HCT116 (cell line): ENCODE data around the gene FBXL19. TPM values are rescaled to one million over a fixed set of nuclear protein-coding genes. Genes with fewer than 3 reads are reported as not detected.

Experiments used
- ATAC-seq: fragments of 200-7000 bp; cut with Tn5 transposase; 2 replicates; pipeline ENCODE4 v1.9.1; 2020; ENCODE audit warnings: mild to moderate bottlenecking, moderate library complexity
- BruUV-seq: library from RNA; stranded (reverse); fragments of 400-500 nt; replicated peaks from 2 replicates; lab custom pipeline; 2021; lab: Mats Ljungman, UMichigan
- CTCF ChIA-PET: fragments of 300-600 bp; sonication (Branson Sonifier 250); formaldehyde crosslinking; loops from one replicate; lab custom pipeline; 2021; ENCODE audit warnings: antibody characterized with exemption; lab: Charles Lee
- POLR2A ChIA-PET: fragments of 300-600, 350-600 bp; sonication (Branson Sonifier 250); formaldehyde crosslinking; loops from one replicate; lab custom pipeline; 2021; ENCODE audit warnings: antibody characterized with exemption; lab: Charles Lee
- RAD21 ChIA-PET, 2 experiments: fragments of 300-600 bp; sonication (Branson Sonifier 250); formaldehyde crosslinking; loops; one replicate each; lab custom pipeline; 2023; ENCODE audit warnings: low total read pairs in 2 of 2; ENCODE audit not compliant: uncharacterized antibody in 2 of 2, unreplicated experiment in 2 of 2, low non-redundant PET in 1 of 2; lab: Charles Lee
- DNase-seq: peaks from one replicate; pipeline ENCODE4 v3.0.0-alpha.2; 2010; ENCODE audit warnings: low read depth, low spot score
- H2AFZ ChIP-seq: fragments of 200-600 bp; shearing (Covaris generic), sonication (generic); 2 replicates; pipeline ENCODE4 v1.6.1; 2017; ENCODE audit warnings: low read depth, mixed run types, mixed read lengths, antibody characterized with exemption, low read length; ENCODE audit not compliant: poor library complexity, severe bottlenecking
- H3K27ac ChIP-seq: 2 replicates; pipeline ENCODE4 v1.5.1; 2012; ENCODE audit warnings: low read depth, low read length
- H3K27me3 ChIP-seq: fragments of 200-600 bp; sonication (generic); 2 replicates; pipeline ENCODE4 v1.6.1; 2016; ENCODE audit warnings: mixed run types, low read length, mixed read lengths; ENCODE audit not compliant: insufficient read depth
- H3K36me3 ChIP-seq, 2 experiments: fragments of 200-500 bp in 1 of 2; fragments of 200-600 bp in 1 of 2; sonication (Bioruptor generic) in 1 of 2; sonication (generic) in 1 of 2; 2 replicates each; pipeline versions ENCODE4 v1.5.1 to v1.6.1; 2014 to 2016; ENCODE audit warnings: low read length in 2 of 2, inconsistent platforms in 1 of 2, mixed read lengths in 1 of 2, mixed run types in 1 of 2; ENCODE audit not compliant: insufficient read depth in 2 of 2, control insufficient read depth in 1 of 2
- H3K4me1 ChIP-seq, 2 experiments: fragments of 200-600 bp in 1 of 2; sonication (generic) in 1 of 2; 2 replicates each; pipeline versions ENCODE4 v1.5.1 to v1.6.1; 2012 to 2017; ENCODE audit warnings: low read length in 2 of 2, inconsistent platforms in 1 of 2, mild to moderate bottlenecking in 1 of 2, mixed read lengths in 1 of 2, mixed run types in 1 of 2, moderate library complexity in 1 of 2; ENCODE audit not compliant: insufficient read depth in 2 of 2, control insufficient read depth in 1 of 2
- H3K4me2 ChIP-seq: fragments of 200-600 bp; sonication (generic); 2 replicates; pipeline ENCODE4 v1.6.1; 2017; ENCODE audit warnings: mixed run types, low read length, mixed read lengths
- H3K4me3 ChIP-seq, 2 experiments: fragments of 200-600 bp in 1 of 2; sonication (generic) in 1 of 2; replicated peaks in 1 of 2; 2 replicates each; pipeline ENCODE4 v1.5.1; 2011 to 2016; ENCODE audit warnings: low read length in 2 of 2, control low read depth in 1 of 2, low read depth in 1 of 2, mild to moderate bottlenecking in 1 of 2, mixed read lengths in 1 of 2, mixed run types in 1 of 2
- H3K79me2 ChIP-seq: fragments of 200-600 bp; sonication (generic); 2 replicates; pipeline ENCODE4 v1.6.1; 2017; ENCODE audit warnings: mild to moderate bottlenecking, mixed run types, low read length, moderate library complexity, mixed read lengths; ENCODE audit not compliant: insufficient read depth
- H3K9ac ChIP-seq: fragments of 200-600 bp; sonication (generic); 2 replicates; pipeline ENCODE4 v1.6.1; 2016; ENCODE audit warnings: low read length, mixed read lengths
- H3K9me2 ChIP-seq: fragments of 200-600 bp; sonication (generic), shearing (Covaris generic); 2 replicates; pipeline ENCODE4 v1.6.1; 2017; ENCODE audit warnings: mixed run types, mild to moderate bottlenecking, moderate library complexity; ENCODE audit not compliant: insufficient read depth
- H3K9me3 ChIP-seq, 2 experiments: fragments of 200-500 bp in 1 of 2; fragments of 200-600 bp in 1 of 2; sonication (Bioruptor generic) in 1 of 2; sonication (generic) in 1 of 2; 2 replicates each; pipeline ENCODE4 v1.6.1; 2014 to 2017; ENCODE audit warnings: low read length in 2 of 2, mixed read lengths in 2 of 2, inconsistent platforms in 1 of 2, low read depth in 1 of 2, mild to moderate bottlenecking in 1 of 2, mixed run types in 1 of 2, moderate library complexity in 1 of 2; ENCODE audit not compliant: control insufficient read depth in 1 of 2, insufficient read depth in 1 of 2
- H4K20me1 ChIP-seq: fragments of 200-600 bp; sonication (generic), shearing (Covaris generic); 2 replicates; pipeline ENCODE4 v1.6.1; 2017; ENCODE audit warnings: mixed run types, mild to moderate bottlenecking, moderate library complexity; ENCODE audit not compliant: insufficient read depth
- CBX3 ChIP-seq: IDR thresholded peaks from 2 replicates; pipeline ENCODE4 v1.6.1; 2012; ENCODE audit warnings: low read depth
- EGR1 ChIP-seq: IDR thresholded peaks from 2 replicates; pipeline ENCODE4 v1.6.1; 2012; ENCODE audit warnings: low read depth
- ELF1 ChIP-seq: IDR thresholded peaks from 2 replicates; pipeline ENCODE4 v1.6.1; 2012; ENCODE audit warnings: low read depth, borderline replicate concordance
- EZH2 ChIP-seq: fragments of 200-600 bp; sonication (generic); IDR thresholded peaks from 2 replicates; pipeline ENCODE4 v1.6.1; 2017; ENCODE audit warnings: antibody characterized with exemption, mixed run types
- FOSL1 ChIP-seq: IDR thresholded peaks from 2 replicates; pipeline ENCODE4 v1.6.1; 2012; ENCODE audit warnings: low read depth
- POLR2AphosphoS5 ChIP-seq: IDR thresholded peaks from 2 replicates; pipeline ENCODE4 v1.6.1; 2011; ENCODE audit warnings: mild to moderate bottlenecking, low read depth, low read length, moderate library complexity
- RAD21 ChIP-seq: IDR thresholded peaks from 2 replicates; pipeline ENCODE4 v1.6.1; 2012; ENCODE audit warnings: low read depth, mild to moderate bottlenecking
- SIN3A ChIP-seq: IDR thresholded peaks from 2 replicates; pipeline ENCODE4 v1.6.1; 2012; ENCODE audit warnings: low read depth
- SP1 ChIP-seq: IDR thresholded peaks from 2 replicates; pipeline ENCODE4 v1.6.1; 2012; ENCODE audit warnings: low read depth
- YY1 ChIP-seq: IDR thresholded peaks from 2 replicates; pipeline ENCODE4 v1.6.1; 2011; ENCODE audit warnings: low read length, low read depth, moderate library complexity, mild to moderate bottlenecking; ENCODE audit not compliant: insufficient replicate concordance; ENCODE audit errors: extremely low read depth
- intact Hi-C: fragments of 100-400 bp; cut with micrococcal nuclease; formaldehyde crosslinking; loops from 2 replicates; pipeline ENCODE4 v1.10.0; 2022
- total RNA-seq: library from RNA; stranded (reverse); gene quantifications from one replicate; pipeline ENCODE4 v1.2.1, GENCODE V29; 2021; ENCODE audit not compliant: unreplicated experiment
- TF ChIP-seq, protein P1 (sequence below): IDR thresholded peaks from 2 replicates; pipeline ENCODE4 v1.6.1; 2011; ENCODE audit warnings: mild to moderate bottlenecking, low read length, moderate library complexity; ENCODE audit not compliant: insufficient replicate concordance; ENCODE audit errors: extremely low read depth
- TF ChIP-seq, protein P2 (sequence below), 3 experiments: fragments of 200-600 bp in 1 of 3; sonication (generic) in 1 of 3; IDR thresholded peaks in 2 of 3; conservative IDR thresholded peaks in 1 of 3; 2 replicates each; pipeline ENCODE4 v1.5.1; 2012 to 2017; ENCODE audit warnings: low read depth in 2 of 3, low read length in 2 of 3, antibody characterized with exemption in 1 of 3, borderline replicate concordance in 1 of 3, control low read depth in 1 of 3, mild to moderate bottlenecking in 1 of 3, mixed read lengths in 1 of 3, mixed run types in 1 of 3, moderate library complexity in 1 of 3; ENCODE audit not compliant: insufficient read depth in 1 of 3
- TF ChIP-seq, protein P3 (sequence below): IDR thresholded peaks from 2 replicates; pipeline ENCODE4 v1.6.1; 2012

Gene FBXL19
- total RNA-seq, 1 experiment from 2014 or later: 45.2 TPM

DNA sequence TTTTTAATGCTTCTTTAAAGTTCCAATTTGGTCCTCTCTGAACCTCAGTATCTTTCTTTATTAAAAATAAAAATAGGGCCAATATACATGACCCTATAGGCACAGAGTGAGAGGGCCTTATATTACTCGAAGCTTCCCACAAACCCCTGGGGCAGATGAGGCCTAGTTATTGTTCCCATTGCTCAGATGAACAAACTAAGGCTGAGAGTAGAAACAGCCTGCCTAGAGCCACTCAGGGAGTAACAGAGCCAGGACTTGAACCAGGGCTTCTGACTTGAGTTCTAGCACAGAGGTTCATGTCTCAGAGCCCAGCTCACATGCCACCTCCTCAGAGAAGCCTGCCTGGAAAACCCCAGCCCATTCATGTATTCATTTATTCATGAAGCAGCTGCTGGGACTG is 37.2 kb upstream of the FBXL19 start:
- H3K9ac ChIP-seq: no peak overlapping the region
- H3K79me2 ChIP-seq: no peaks in the 10 kb centered on the region
- DNase-seq: no peak
- intact Hi-C loops: no loop called here
- ATAC-seq: no peak
- H3K27me3 ChIP-seq: no peaks in the 10 kb centered on the region
- H3K4me1 ChIP-seq: no peaks in the 10 kb centered on the region
- no peaks in the 10 kb centered on the region for H3K9me2 ChIP-seq
- H3K4me2 ChIP-seq: no peak overlapping the region
- no peak overlapping the region for H3K27ac ChIP-seq
- CTCF ChIA-PET: no interaction called here
- no peak overlapping the region for H2AFZ ChIP-seq
- TF ChIP-seq POLR2AphosphoS5 (no peak), RAD21 (no peak), EZH2 (no peak), SIN3A (no peak), CBX3 (no peak), YY1 (no peak), EGR1 (no peak), FOSL1 (no peak), SP1 (no peak), ELF1 (no peak)
- TF ChIP-seq, protein P1, sequence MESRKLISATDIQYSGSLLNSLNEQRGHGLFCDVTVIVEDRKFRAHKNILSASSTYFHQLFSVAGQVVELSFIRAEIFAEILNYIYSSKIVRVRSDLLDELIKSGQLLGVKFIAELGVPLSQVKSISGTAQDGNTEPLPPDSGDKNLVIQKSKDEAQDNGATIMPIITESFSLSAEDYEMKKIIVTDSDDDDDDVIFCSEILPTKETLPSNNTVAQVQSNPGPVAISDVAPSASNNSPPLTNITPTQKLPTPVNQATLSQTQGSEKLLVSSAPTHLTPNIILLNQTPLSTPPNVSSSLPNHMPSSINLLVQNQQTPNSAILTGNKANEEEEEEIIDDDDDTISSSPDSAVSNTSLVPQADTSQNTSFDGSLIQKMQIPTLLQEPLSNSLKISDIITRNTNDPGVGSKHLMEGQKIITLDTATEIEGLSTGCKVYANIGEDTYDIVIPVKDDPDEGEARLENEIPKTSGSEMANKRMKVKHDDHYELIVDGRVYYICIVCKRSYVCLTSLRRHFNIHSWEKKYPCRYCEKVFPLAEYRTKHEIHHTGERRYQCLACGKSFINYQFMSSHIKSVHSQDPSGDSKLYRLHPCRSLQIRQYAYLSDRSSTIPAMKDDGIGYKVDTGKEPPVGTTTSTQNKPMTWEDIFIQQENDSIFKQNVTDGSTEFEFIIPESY: no peak
- TF ChIP-seq, protein P2, sequence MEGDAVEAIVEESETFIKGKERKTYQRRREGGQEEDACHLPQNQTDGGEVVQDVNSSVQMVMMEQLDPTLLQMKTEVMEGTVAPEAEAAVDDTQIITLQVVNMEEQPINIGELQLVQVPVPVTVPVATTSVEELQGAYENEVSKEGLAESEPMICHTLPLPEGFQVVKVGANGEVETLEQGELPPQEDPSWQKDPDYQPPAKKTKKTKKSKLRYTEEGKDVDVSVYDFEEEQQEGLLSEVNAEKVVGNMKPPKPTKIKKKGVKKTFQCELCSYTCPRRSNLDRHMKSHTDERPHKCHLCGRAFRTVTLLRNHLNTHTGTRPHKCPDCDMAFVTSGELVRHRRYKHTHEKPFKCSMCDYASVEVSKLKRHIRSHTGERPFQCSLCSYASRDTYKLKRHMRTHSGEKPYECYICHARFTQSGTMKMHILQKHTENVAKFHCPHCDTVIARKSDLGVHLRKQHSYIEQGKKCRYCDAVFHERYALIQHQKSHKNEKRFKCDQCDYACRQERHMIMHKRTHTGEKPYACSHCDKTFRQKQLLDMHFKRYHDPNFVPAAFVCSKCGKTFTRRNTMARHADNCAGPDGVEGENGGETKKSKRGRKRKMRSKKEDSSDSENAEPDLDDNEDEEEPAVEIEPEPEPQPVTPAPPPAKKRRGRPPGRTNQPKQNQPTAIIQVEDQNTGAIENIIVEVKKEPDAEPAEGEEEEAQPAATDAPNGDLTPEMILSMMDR (IDR thresholded peaks at IDR 0.05 in 2 of 3, conservative IDR thresholded peaks at IDR 0.05 in 1 of 3; ENCODE audit: borderline replicate concordance in 1 of 3, insufficient read depth in 1 of 3, low read depth in 2 of 3, low read length in 2 of 3): no peak
- TF ChIP-seq, protein P3, sequence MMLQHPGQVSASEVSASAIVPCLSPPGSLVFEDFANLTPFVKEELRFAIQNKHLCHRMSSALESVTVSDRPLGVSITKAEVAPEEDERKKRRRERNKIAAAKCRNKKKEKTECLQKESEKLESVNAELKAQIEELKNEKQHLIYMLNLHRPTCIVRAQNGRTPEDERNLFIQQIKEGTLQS: no peak
- BruUV-seq: no TSS peak
- no peaks in the 10 kb centered on the region for H3K9me3 ChIP-seq
- POLR2A ChIA-PET: no interaction called here
- no peak overlapping the region for H3K4me3 ChIP-seq
- H4K20me1 ChIP-seq: no peaks in the 10 kb centered on the region
- peaks cover 16 to 17% of the 10 kb centered on the region in 2 experiments; a peak in 3 of 4 replicates for H3K36me3 ChIP-seq
- RAD21 ChIA-PET: no interaction called here
